ENCODE data around the gene SPEN.

DNA sequence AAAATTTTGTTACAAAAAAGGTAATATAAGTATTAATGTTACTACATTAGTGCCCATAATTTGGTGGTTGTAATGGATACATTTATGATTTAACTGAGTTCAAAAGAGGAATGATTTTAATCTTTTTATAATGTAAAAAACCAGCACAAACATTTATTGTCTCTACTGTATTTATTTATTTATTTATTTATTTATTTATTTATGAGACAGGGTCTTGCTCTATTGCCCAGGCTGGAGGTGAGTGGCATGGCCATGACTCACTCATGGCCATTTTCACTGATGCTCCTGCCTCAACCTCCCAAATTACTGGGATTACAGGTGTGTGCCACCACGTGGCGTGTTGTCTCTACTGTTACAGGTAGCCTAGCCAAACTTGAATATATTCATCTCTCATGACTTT is 21.9 kb downstream of the SPEN start:
- TF ChIP-seq, protein P1, sequence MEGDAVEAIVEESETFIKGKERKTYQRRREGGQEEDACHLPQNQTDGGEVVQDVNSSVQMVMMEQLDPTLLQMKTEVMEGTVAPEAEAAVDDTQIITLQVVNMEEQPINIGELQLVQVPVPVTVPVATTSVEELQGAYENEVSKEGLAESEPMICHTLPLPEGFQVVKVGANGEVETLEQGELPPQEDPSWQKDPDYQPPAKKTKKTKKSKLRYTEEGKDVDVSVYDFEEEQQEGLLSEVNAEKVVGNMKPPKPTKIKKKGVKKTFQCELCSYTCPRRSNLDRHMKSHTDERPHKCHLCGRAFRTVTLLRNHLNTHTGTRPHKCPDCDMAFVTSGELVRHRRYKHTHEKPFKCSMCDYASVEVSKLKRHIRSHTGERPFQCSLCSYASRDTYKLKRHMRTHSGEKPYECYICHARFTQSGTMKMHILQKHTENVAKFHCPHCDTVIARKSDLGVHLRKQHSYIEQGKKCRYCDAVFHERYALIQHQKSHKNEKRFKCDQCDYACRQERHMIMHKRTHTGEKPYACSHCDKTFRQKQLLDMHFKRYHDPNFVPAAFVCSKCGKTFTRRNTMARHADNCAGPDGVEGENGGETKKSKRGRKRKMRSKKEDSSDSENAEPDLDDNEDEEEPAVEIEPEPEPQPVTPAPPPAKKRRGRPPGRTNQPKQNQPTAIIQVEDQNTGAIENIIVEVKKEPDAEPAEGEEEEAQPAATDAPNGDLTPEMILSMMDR (IDR thresholded peaks at IDR 0.05), result no peak
- no peak for TF ChIP-seq EZH2phosphoT487 (IDR thresholded peaks at IDR 0.05; ENCODE audit: borderline replicate concordance, low read depth)
- TF ChIP-seq RXRA (IDR thresholded peaks at IDR 0.05; ENCODE audit: borderline replicate concordance, low read depth), result no peak
- no peak for TF ChIP-seq GABPA (IDR thresholded peaks at IDR 0.05; ENCODE audit: low read depth)
- no peak for TF ChIP-seq JUND (IDR thresholded peaks at IDR 0.05)
- no peak for TF ChIP-seq TCF12 (IDR thresholded peaks at IDR 0.05)
- TF ChIP-seq POLR2AphosphoS5 (IDR thresholded peaks at IDR 0.05; ENCODE audit: low read depth, low read length), result no peak
- no peak for TF ChIP-seq EP300 (IDR thresholded peaks at IDR 0.05; ENCODE audit: borderline replicate concordance in 1 of 2, low read depth in 1 of 2, low read length in 1 of 2)
- TF ChIP-seq, protein P2, sequence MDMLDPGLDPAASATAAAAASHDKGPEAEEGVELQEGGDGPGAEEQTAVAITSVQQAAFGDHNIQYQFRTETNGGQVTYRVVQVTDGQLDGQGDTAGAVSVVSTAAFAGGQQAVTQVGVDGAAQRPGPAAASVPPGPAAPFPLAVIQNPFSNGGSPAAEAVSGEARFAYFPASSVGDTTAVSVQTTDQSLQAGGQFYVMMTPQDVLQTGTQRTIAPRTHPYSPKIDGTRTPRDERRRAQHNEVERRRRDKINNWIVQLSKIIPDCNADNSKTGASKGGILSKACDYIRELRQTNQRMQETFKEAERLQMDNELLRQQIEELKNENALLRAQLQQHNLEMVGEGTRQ (IDR thresholded peaks at IDR 0.05; ENCODE audit: borderline replicate concordance, low read depth, low read length), result no peak
- TF ChIP-seq TEAD4 (IDR thresholded peaks at IDR 0.05; ENCODE audit: borderline replicate concordance, insufficient read depth), result no peak
- no peak for TF ChIP-seq SIN3A (IDR thresholded peaks at IDR 0.05; ENCODE audit: borderline replicate concordance, low read depth, low read length)
- no peak for TF ChIP-seq YY1 (IDR thresholded peaks at IDR 0.05; ENCODE audit: low read depth)
